T-helper 9 cell (primary cell): ENCODE measurements around the gene HMCN1.

Source experiments
- DNase-seq: peaks from one replicate; pipeline ENCODE4 v3.0.0-alpha.2; 2020

Gene HMCN1

DNA sequence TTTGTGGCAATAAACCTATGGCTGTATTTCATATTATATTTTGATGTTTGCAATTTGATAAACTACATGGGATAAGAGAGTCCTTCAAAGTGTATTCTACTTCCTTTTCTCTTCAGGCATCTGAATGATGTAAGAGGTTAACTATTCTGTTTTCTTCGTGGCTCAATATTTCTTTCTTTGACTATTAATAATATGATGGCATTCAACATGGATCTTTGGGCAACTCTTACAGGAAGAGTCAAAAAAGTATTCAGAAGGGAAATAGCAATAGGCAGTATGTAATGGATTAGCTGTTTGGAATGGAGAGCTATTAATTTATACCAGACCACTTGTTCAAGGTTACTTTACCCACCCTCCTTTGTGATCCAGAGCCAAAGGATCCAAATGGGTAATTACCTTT, 74.4 kb downstream of the HMCN1 start:
- DNase-seq = no peak

DNA sequence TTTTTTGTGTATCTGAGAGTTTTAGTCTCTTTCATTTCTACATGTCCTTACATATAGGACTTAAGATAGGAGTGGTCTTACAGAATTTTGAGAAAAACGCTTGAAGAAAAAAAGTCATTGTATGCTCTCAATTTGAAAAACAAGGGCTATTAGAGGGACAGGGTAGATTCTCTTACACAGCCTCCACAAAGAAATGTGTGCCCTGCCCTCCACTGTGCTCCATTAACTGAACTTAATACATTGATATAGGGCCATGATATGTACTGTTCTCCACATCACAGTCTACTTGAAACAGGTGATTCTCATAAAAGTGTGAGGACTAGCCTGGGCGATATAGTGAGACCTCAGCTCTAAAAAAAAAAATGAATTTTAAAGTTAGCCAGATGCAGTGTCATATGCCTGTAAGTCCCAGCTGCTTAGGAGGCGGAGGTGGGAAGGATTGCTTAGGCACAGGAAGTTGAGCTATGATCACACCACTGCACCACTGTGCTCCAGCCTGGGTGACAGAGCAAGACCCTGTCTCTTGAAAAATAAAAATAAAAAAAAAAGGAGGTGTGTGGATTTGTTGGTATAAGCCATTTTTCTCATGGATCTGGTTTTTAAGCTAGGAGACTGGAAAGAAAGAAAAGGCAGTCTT, 77.0 kb downstream of the HMCN1 start:
- DNase-seq = no peak

DNA sequence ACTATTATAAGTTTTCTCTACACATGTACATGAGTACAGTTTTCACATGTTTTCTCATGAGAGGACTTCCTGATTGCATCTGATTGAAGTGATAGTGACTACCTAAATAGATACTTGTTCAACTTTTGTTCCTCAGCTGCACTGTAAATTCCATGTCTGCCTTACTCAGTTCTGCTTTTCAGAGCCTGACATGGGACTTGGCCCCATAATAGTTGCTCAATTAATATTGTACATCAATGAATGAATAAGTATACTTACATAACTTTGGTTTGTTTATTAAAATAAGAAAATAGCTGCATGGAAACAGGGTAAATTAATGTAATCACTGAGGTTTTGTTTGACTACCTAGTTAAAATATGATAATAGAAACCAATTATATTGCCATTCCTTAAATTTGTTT, 78.7 kb downstream of the HMCN1 start:
- DNase-seq = no peak

DNA sequence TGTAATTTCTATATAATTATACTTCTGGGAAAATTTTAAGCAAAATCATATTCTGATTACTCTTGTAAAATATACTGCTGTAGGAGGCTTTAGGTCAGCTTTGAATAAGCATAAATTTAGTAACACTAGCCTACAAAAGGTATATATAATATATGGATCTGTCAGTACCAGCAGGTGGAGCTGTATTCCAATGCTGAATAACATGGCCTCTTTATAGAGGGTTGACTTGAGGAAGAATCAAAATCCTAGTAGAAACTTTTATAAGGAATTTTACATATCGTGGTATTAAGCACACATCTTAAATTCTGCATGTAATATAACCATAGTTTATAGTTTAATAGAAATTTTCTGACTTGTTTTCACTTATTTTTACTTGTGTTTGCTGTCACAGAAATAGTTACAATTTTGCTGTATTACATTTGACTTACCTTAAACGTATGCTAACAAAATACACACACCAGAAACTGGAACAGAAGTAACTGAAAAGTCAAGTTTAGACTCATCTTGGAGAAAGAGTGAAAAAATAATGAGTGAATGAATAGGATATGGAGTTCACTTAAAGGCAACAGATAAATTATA, 79.3 kb downstream of the HMCN1 start:
- DNase-seq = no peak

DNA sequence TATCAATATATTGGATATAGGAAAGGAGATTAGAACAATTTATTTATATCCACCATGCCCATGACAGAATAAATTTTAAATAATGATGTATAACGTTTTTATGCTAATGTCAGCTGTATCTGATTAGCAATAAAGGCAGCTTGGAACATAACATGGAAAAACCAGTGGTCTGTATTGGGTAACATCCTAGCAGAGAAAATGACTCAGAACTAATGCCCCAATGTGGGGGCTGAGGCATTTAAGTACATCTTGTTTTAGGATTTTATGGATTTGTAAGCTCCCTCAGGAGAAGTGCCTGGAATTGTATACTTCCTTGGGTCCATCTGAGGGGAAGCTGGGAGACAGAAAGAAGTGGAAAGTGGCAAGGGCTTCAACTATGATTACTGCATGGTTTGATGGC, 82.3 kb downstream of the HMCN1 start:
- DNase-seq = no peak

DNA sequence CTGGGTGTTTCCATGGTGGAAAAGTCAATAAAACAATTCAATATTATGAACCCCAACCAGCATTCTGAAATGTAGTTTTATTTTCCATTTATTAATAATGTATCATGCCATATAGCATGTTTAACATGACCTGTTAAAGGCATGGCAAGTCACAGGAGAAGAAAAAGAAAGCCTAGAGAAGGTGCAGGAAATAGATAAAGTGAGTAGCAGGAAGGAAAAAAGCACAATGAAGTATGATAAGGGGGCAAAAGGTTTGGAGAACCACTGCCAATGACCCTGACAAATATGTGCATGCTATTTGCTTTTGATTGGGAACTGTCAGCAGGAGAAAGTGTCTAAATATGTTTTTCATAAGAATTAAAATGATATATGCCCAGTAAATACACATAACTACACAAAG, 85.6 kb downstream of the HMCN1 start:
- DNase-seq = no peak

DNA sequence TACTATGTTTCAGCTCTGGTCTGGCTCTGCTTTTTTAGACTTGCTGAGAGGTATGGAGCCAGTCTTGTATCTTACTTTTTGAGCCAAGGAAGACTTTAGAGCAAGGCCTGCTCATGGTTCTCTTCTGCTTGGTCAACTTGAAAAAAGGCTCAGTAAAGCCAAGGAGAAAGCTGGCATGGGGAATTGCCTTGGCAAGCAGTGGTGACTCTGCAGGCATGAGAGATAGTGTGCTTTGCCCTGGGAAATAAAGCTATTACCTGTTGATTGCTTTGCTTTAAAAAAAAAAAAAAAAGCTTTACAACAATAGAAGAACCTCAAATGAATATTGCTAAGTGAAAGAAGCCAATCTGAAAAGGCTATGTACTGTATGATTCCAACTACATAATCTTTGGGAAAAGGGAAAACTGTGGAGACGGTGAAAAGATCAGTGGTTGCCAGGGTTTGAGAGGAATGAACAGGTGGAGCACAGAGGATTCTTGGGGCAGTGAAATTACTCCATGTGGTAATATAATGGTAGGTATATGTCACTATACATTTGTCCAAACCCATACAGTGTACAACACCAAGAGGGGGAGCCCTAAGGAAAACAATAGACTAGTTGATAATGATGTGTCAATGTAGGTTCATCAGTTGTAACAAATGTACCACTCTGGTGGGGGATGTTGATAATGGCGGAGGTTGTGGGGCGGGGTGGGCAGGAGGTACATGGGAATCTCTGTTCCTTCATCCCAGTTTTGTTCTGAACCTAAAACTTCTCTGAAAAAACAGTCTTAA, 87.6 kb downstream of the HMCN1 start:
- DNase-seq = no peak

DNA sequence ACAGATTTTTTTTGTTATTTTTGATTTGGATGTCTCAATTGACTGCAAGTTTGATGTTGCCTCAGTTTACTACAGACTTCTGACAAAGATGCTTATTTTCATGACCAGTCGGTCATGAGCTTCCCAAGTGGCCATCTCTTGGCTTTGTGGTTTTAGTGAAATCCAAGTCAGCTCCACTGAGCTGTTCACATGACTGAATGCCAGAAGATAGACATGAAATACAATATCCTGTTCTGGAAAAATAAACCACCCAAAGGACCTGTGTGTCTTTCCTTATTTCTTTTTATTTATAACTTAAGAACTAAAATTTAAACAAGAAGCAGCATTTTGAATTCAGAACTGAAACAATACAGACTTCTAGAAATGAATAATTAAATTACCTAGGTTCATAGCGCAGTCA, 89.3 kb downstream of the HMCN1 start:
- no peak for DNase-seq

DNA sequence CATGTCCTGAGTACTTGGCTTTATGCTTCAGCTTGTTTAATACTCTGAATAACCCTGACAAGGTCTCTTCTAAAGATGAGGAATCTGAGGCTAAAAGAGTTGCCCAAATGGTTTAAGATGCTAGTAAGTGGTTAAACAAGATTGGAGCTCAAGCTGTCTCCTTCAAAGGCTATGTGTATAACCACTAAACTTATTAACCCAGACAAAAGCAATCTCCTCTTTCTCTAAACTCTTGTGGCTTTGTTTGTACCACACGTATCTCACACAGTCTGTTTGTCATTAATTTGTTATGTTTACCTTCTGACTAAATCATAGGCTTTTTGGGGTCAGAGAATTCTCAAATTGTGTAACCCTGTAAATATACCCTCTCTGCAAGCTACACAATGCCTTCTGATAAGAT, 89.9 kb downstream of the HMCN1 start:
- no peak for DNase-seq

DNA sequence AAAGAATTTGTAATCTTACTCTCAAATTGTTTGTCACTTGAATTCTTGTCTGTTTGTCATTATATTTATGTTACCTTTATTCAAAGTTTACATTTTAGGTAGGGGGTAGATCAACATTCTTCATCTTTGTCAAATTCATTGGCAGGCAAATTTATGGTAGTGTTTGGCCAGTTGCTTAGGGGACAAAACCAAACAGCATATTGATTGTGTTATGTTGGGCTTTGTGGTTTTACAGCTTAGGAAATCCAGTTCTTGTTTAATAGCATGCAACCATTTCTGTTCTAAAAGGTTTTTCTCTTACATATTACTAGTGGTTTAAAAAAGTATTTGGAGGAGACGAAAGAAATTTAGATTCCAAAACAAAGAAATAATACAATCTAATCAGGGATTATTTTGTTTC, 91.4 kb downstream of the HMCN1 start:
- DNase-seq = no peak

DNA sequence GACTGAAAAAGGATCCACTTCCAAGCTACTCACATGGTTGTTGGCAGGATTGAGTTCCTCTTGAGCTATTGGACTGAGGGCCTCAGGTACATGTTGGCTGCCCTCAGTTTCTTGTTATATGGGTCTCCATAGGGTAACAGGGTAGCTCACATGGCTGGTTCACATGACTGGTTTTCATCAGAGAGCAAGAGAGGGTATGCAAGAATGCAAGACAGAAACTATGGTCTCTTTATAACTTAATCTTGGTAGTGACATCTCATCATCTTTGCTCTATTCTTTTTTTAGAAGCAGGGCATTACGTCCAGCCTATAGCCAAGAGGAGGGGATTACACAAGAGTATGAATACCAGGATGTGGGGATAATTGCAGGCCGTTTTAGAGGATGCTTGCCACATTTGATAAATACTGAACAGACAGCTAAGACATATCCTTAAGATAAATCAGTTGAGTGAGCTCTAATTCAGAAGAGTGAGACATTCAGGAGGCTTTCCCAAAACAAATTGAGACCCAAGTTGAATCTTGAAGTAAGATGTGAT, 100.2 kb downstream of the HMCN1 start:
- DNase-seq = no peak

DNA sequence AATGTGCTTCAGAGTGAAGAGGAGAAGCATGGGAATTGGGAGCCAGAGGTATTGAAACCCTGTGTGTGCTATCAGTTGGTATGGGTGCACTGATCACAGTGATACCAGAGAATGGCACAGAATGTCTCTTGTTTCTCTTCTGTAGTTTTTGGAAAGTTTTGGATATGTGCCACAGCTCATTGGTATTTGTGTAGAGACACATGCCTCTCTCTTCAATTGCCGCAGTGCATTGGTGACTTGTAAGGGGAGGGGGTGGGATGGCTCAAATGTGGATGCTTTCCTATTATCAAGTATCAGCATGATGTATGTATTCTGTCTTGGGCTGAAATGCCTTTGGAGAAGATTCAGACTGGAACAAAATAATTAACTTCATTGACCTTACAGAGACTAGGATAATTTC, 101.0 kb downstream of the HMCN1 start:
- no peak for DNase-seq

DNA sequence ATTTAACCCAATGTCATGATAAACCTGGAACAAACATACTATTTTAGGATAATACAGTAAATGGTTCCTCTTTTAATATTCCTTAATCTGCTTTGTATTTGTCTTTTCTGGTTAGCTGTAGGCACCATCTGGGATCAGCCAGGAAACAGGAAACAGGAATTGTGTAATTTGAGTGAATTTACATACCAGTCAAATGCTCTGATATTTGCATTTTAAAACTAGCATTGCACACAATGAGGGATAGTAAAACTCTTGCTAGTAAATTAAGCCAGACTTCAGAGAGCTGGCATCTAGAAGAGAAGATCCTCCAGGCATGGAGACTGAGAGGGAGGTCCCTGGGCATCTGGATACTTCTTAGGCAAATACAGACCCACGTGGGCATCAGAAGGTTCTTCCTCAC, 103.5 kb downstream of the HMCN1 start:
- no peak for DNase-seq

DNA sequence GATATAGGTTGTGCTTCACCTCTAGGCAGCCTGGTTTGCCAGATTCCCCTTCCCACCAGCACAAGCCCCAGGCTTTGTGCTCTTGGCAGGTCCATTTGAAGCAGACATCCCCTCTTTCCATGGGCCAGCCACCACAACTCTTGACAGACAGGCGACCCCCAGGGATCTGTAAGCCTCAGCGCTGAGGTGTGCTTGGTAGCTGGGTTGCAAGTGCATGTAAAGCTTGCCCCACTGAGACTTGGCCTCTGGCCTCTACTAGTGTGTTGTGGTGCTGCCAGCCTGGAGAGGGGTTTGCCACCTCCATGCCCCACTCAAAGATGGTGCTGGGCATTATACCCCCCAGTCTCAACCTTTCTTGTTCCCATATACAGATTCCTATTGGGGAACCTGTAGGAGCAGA, 103.9 kb downstream of the HMCN1 start:
- DNase-seq = no peak

DNA sequence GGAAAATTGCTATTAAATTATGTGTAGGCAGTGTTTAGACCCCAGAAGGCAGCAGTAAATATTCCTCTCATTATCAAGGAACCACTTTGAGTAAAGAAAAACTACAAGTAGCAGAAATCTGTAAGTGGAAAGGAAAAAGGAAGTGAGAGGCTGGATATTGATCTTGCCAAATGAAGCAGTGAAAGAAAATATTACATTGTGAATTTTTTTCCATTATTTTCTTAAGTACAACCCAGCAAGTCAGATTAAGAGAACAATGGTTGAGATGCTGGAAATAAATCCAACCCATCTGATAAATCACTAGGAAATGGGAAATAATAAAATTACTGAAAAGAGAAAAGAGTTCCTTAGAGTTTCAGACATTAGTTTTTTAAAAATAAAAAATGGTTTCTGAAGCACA, 106.7 kb downstream of the HMCN1 start:
- DNase-seq = no peak

DNA sequence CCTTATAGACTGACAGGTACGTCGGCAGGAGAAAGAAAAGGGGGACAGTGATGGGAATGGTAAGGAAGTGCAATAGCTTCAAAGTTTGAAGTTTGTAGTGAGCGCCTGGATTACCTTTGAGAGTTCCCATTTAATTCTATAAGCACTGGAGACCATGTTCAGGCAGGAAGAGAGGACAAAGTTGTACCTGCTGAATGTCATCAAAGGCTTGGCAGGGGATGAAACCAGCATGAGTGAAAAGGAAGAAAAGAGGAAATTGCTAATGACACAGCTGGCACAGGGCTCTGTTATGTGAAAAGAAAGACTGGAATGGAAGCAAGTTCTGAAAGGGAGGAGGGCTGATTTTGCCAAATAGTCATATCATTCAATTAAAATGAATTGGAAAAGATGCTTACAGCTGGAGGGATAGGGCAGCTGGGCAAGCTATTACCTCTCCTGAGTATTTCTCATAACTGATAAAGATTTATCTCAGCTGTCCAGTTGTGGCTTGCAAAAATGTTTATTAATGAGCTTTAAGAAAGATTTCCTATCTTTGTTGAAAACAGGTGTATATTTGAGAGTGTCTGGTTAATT, 109.2 kb downstream of the HMCN1 start:
- no peak for DNase-seq

DNA sequence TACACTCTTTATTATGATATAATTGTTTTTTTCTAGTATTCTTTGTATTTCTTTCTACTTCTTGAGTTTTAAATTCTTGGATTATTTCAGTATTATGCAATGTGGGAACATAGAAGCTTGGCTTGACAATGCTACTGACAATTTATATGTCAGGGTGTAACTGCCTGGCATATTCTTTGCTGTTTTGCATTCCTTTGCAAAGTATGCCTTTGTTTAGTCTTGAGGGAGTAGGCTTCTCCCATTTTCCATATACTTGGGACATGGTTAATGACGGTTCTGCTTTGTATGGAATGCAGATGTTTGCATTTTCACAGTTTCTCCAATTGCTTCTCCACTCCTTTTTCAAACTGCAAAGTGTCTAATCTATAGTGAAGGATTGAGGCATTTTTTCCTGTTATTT, 109.8 kb downstream of the HMCN1 start:
- DNase-seq = no peak

DNA sequence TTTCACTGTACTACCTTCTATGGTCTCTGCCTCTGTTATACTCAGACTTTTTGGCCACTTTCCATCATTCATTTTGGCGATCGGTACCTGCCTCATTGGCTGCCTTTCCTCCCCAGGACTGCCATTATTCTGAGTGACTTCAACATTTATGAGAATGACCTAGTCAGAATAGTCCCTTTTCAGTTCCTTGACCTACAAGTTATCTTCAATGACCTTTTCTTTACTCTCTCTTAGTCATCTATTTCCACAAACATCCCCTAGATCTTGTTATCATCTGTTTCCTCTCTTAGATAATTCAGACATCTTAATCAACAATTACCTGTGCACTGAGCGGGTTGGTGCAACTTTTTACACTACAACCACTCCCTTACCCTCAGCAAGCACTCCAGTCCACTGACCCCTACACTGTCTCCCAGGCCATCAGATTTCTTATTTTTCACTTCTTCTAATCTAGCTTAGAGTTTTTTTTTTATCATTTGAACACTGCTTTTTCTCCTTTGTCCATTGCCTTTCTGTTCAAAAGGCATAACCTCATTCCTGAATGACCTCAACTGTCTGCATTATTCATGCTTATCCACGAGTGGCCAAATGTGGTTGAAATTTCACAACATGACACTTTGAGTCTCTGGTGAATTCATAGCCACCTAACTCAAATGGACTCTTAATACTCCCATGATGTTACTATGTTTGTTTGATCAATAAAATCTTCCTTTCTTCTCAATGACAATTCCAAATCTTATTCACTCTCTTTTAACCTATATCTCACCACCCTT, 112.7 kb downstream of the HMCN1 start:
- DNase-seq = no peak

DNA sequence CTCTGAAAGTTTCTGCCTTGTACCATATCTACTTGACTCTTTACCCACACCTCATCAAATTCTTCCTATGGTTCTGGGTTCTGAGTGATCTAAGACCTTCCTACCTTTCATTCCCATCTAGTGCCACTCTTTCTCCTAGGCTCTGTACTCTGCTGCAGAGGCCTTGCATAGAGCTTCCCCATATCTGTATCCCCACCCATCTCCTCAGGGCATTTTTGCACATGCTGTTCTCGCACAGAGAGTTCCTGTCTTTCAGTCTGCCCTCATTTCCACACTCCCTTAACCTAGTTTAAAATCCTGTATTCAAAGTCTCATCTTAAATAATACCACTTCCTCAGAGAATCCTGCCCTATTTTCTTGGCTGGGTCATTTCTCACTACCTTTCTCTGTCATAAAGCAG, 114.8 kb downstream of the HMCN1 start:
- no peak for DNase-seq

DNA sequence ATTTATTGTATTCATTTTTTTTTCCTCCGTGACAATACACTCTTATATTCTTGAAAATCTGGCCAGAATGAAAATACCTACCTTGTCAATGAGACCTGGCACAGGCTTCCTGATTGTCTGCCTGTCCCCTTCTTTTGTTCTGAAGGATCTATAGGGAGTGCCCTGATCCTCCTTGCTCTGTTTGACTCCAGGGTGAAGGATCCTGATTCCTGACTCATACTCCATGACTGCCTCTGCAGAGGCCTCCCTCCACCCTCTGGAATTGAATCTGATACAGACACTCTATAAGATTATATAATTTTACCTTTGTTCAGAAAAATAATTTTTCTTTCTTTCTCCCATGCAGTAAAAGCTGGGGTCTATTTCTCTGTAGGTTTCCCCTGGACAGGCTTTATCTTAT, 116.2 kb downstream of the HMCN1 start:
- no peak for DNase-seq

DNA sequence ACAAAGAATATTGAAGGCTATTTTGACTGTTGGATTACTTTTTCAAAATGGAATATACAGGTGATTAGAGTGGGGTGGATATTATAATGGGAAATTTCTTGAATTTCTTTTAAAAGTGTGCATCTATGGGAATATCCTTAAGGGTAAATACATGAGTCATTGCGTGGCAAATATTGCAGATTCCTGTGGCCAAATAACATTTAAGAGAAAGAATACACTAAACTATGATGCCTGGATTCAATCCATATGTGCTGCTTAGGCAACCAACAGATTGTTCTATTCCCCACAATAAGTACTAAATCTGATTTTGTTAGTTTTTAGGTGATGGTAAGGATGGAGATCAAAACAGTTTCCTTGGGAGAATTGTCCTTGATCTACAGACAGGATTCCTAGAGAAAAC, 119.5 kb downstream of the HMCN1 start:
- no peak for DNase-seq

DNA sequence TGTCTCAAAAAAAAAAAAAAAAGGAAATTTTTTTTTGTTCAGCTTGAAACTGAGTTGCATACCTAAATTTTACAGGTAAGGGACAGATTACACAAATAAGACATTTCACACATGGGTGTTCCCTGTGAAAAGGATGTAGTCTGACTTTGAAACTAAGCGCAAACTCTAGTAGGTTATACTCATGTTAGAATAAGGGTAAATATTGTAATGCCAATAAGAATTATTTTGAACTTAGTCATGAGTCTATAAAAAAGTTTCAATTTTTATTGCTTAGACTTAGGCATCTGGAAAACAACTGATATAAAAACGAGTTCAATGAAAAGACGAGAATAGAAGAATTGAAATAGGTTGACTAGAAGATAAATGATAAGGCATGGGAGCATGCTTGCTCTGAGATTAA, 122.3 kb downstream of the HMCN1 start:
- DNase-seq = no peak

DNA sequence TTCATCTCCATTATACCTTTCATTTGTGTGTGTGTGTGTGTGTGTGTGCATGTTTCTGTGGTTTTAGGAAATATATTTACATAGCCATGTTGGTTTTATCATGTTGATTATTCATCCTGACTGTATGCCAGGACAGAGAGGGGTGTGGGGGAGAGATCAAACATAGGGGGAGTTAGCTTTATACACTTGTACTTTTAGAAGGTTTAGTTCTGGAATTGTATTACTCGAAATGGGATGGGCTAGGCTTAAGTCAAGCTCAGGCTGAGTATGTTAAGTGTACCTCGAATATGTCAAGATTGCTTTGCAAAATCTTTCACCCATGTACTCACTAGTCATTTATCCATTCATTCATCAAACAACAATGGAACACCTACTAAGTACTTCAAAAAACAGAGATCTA, 123.3 kb downstream of the HMCN1 start:
- no peak for DNase-seq
